ENCODE data around the gene MGMT. TPM values are rescaled to one million over a fixed set of nuclear protein-coding genes. Genes with fewer than 3 reads are reported as not detected.

The MGMT gene
- total RNA-seq, 1 donor from 2014 or later, result 13.6 TPM

DNA sequence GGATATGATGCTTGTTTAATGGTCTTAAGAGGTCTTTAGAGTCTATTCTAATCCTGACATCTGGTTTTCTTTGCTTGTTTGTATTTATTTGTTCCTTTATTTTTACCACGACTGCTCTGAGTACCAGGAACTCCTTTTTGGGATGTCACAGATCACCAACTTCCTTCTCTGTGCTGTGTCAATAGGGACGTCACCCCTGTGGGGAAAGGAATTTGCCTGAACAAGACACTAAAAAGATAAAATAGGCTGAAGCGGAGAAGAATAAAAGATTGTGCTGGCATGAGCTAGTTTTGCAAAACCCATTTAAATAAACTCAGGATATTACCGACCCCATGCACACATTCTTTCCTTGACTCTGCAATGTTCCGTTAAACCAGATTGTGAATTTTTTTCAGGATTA lies 27.7 kb downstream of the MGMT start:
- Mint-ChIP-seq H3K27ac (no peak overlapping the region), H3K4me1 (ENCODE audit: low read depth) (peaks cover 2% of the 10 kb centered on the region), H3K27me3 (no peaks in the 10 kb centered on the region), H3K4me3 (ENCODE audit: low read depth) (no peak overlapping the region), H3K9me3 (ENCODE audit: low read depth) (peaks cover 39% of the 10 kb centered on the region), H3K36me3 (ENCODE audit: insufficient read depth) (peaks cover 19% of the 10 kb centered on the region)
- TF ChIP-seq, protein P1, sequence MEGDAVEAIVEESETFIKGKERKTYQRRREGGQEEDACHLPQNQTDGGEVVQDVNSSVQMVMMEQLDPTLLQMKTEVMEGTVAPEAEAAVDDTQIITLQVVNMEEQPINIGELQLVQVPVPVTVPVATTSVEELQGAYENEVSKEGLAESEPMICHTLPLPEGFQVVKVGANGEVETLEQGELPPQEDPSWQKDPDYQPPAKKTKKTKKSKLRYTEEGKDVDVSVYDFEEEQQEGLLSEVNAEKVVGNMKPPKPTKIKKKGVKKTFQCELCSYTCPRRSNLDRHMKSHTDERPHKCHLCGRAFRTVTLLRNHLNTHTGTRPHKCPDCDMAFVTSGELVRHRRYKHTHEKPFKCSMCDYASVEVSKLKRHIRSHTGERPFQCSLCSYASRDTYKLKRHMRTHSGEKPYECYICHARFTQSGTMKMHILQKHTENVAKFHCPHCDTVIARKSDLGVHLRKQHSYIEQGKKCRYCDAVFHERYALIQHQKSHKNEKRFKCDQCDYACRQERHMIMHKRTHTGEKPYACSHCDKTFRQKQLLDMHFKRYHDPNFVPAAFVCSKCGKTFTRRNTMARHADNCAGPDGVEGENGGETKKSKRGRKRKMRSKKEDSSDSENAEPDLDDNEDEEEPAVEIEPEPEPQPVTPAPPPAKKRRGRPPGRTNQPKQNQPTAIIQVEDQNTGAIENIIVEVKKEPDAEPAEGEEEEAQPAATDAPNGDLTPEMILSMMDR (IDR thresholded peaks at IDR 0.05; ENCODE audit: unreplicated experiment), result no peak
- DNase-seq (ENCODE audit: low spot score, unreplicated experiment), result no peak

DNA sequence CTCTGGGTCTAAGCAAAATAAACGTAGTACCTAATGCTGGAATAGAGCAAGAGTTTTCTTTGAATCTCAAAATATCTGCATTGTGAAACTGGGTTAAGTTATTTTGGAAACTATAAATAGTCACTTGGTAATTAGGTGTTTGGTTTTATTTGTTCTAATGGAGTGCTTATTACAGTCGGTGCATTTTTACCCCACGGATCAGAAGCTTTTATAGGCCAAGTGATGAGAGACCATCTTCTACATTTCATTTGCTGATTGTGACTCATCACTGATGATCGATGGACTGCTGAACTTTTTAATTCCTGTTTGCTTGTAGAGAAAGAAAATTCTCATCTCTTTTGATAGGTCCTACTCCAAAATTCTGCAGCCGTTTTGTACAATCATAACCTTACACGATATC lies 28.2 kb downstream of the MGMT start:
- TF ChIP-seq, protein P1 (IDR thresholded peaks at IDR 0.05; ENCODE audit: unreplicated experiment), result no peak
- Mint-ChIP-seq H3K36me3 (ENCODE audit: insufficient read depth) (peaks cover 20% of the 10 kb centered on the region), H3K27me3 (no peaks in the 10 kb centered on the region), H3K9me3 (ENCODE audit: low read depth) (peaks cover 36% of the 10 kb centered on the region), H3K4me3 (ENCODE audit: low read depth) (no peak overlapping the region), H3K4me1 (ENCODE audit: low read depth) (peaks cover 2% of the 10 kb centered on the region), H3K27ac (no peak overlapping the region)
- no peak for DNase-seq (ENCODE audit: low spot score, unreplicated experiment)

DNA sequence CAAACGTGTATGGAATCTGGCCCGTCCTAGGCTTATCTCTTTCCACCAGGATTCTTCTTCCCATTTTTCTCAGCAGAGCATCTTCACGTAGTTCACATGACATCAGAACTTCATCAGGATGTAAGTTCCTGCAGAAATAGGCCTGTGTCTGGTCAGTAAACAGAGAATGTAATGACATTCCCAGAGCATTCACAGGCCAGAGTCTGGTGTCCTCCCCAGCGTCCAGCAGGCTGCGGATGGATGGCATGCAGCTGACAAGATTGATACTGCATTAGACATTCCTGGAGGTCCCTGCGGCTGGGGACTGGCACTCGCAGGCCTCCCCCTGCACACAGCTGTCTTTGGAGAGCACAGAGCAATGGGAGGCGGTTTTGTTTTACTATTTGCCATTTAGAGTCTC lies 28.7 kb downstream of the MGMT start:
- Mint-ChIP-seq H3K9me3 (ENCODE audit: low read depth) (peaks cover 34% of the 10 kb centered on the region), H3K36me3 (ENCODE audit: insufficient read depth) (peaks cover 22% of the 10 kb centered on the region), H3K4me1 (ENCODE audit: low read depth) (peaks cover 2% of the 10 kb centered on the region), H3K27me3 (no peaks in the 10 kb centered on the region), H3K27ac (no peak overlapping the region), H3K4me3 (ENCODE audit: low read depth) (no peak overlapping the region)
- no peak for DNase-seq (ENCODE audit: low spot score, unreplicated experiment)
- TF ChIP-seq, protein P1 (IDR thresholded peaks at IDR 0.05; ENCODE audit: unreplicated experiment), result no peak

DNA sequence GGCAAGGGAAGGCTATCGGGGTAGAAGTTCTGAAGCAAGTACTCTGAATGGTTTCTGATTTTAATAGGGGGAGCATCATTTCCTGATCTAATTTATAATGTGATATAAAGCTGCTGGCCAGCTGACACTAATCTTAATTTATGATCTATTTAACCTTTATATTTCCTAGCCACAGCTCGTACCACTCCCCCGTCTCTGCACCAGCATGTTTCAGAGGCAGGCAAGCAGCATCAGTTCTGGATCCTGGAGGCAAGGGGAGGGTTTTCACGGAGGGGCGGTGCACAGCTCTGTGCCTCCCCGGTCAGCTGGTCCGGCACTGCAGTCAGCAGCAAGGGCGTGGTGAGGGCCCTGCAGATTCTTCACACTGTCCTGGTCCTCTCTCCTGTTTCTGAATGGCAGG lies 30.0 kb downstream of the MGMT start:
- H3K36me3 Mint-ChIP-seq (ENCODE audit: insufficient read depth), result peaks cover 19% of the 10 kb centered on the region
- H3K27me3 Mint-ChIP-seq, result no peaks in the 10 kb centered on the region
- no peak for DNase-seq (ENCODE audit: low spot score, unreplicated experiment)
- H3K4me3 Mint-ChIP-seq (ENCODE audit: low read depth), result no peak overlapping the region
- TF ChIP-seq, protein P1 (IDR thresholded peaks at IDR 0.05; ENCODE audit: unreplicated experiment), result no peak
- H3K4me1 Mint-ChIP-seq (ENCODE audit: low read depth), result peaks cover 2% of the 10 kb centered on the region
- peaks cover 21% of the 10 kb centered on the region for H3K9me3 Mint-ChIP-seq (ENCODE audit: low read depth)
- no peak overlapping the region for H3K27ac Mint-ChIP-seq

DNA sequence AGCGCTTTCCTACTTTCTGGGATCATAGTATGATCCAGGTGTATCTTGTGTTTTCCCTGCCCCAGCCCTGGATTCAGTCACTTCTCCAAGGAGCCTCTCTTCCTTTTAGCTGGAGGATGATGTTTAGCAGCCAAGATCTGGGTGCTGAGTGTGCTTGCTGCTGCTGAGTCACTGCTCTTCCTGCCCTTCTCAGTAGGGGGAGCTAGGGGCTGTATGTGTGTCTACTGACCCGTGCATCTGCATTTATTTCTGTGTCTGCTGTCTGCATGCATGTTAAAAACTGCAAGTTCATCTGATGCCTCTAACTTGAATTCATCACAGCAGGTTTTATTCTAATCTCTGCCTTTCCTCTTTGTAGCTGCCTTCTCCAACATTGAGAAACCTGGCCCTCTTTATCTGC lies 31.6 kb downstream of the MGMT start:
- Mint-ChIP-seq H3K4me1 (ENCODE audit: low read depth) (peaks cover 2% of the 10 kb centered on the region), H3K27ac (no peak overlapping the region), H3K9me3 (ENCODE audit: low read depth) (peaks cover 12% of the 10 kb centered on the region), H3K27me3 (no peaks in the 10 kb centered on the region), H3K4me3 (ENCODE audit: low read depth) (no peak overlapping the region), H3K36me3 (ENCODE audit: insufficient read depth) (peaks cover 13% of the 10 kb centered on the region)
- TF ChIP-seq, protein P1 (IDR thresholded peaks at IDR 0.05; ENCODE audit: unreplicated experiment), result no peak
- no peak for DNase-seq (ENCODE audit: low spot score, unreplicated experiment)

Data from progenitor cell of endocrine pancreas (in vitro differentiated cells).